ENCODE measurements around the gene EXOSC10. TPM values are rescaled to one million over a fixed set of nuclear protein-coding genes. Genes with fewer than 3 reads are reported as not detected.
"Not testable (repeated sequence)": the region's sequence is repeated elsewhere in the genome, so short reads cannot be mapped to it uniquely, and the experiment has no call there.

Gene EXOSC10
- total RNA-seq, 2 donors from 2014 or later = 78.5 to 78.9 TPM

DNA sequence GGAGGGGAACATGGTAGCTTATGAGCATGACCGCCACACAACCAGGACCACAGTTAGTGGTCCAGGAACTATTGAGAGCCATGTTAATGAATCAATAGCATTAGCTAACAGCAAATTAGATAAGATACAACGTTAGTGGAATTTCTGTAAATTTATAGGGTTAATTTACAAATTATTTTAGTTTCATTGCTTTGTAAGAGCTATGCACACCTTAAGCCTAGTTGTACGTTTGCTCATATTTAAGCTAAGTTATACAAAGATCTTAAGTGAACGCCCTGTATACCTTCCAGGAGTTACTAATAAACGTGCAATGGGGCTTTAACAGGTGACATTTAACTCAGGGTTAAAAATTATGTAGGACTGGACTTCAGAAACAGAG lies 749 bp downstream of the EXOSC10 start:
- Histone ChIP-seq H3K4me1 (ENCODE audit: control insufficient read depth in 1 of 2, low read depth in 2 of 2) (peaks cover 12 to 16% of the 10 kb centered on the region in 2 donors), H3K36me3 (peaks cover 22% of the 10 kb centered on the region), H3K27ac (peak overlapping the region; percentile 63 to 74), H3K4me3 (peak overlapping the region; percentile 94), H3K27me3 (replicated peaks; ENCODE audit: insufficient read depth) (no peaks in the 10 kb centered on the region), H3K9me3 (no peaks in the 10 kb centered on the region)
- TF ChIP-seq, protein P1, sequence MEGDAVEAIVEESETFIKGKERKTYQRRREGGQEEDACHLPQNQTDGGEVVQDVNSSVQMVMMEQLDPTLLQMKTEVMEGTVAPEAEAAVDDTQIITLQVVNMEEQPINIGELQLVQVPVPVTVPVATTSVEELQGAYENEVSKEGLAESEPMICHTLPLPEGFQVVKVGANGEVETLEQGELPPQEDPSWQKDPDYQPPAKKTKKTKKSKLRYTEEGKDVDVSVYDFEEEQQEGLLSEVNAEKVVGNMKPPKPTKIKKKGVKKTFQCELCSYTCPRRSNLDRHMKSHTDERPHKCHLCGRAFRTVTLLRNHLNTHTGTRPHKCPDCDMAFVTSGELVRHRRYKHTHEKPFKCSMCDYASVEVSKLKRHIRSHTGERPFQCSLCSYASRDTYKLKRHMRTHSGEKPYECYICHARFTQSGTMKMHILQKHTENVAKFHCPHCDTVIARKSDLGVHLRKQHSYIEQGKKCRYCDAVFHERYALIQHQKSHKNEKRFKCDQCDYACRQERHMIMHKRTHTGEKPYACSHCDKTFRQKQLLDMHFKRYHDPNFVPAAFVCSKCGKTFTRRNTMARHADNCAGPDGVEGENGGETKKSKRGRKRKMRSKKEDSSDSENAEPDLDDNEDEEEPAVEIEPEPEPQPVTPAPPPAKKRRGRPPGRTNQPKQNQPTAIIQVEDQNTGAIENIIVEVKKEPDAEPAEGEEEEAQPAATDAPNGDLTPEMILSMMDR (IDR thresholded peaks at IDR 0.05) = no peak
- DNase-seq (ENCODE audit: low spot score) = no peak
- no peak for ATAC-seq (ENCODE audit: insufficient number of reproducible peaks, low FRiP score, low read depth)

DNA sequence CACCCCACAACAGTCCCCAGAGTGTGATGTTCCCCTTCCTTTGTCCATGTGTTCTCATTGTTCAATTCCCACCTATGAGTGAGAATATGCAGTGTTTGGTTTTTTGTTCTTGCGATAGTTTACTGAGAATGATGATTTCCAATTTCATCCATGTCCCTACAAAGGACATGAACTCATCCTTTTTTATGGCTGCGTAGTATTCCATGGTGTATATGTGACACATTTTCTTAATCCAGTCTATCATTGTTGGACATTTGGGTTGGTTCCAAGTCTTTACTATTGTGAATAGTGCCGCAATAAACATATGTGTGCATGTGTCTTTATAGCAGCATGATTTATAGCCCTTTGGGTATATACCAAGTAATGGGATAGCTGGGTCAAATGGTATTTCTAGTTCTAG lies 15.9 kb downstream of the EXOSC10 start:
- H3K27ac ChIP-seq; H3K4me3 ChIP-seq; ATAC-seq (ENCODE audit: insufficient number of reproducible peaks, low FRiP score, low read depth); H3K9me3 ChIP-seq; H3K27me3 ChIP-seq (replicated peaks; ENCODE audit: insufficient read depth); DNase-seq (ENCODE audit: low spot score); H3K4me1 ChIP-seq (ENCODE audit: control insufficient read depth in 1 of 2, low read depth in 2 of 2): not testable (repeated sequence)
- peaks cover 53% of the 10 kb centered on the region for H3K36me3 ChIP-seq

DNA sequence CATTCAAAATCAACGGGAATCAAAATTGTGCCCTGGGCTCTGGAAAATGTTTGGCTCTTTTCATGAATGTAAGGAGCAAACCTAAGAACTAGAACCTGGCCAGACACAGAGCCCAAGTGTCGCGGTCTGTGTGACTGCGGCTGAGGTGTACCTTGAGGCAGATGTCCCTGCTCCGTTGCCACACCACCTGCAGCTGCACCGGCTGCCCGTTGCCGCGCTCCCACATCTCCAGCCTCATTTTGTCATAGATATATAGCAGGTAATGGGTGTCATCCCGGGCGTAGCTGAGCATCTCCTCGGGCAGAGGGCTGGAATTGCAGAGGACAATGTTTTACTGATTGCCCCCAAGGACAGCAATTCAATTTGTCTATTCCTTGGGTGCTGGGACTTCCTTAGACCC lies 18.7 kb downstream of the EXOSC10 start:
- Histone ChIP-seq H3K9me3 (no peaks in the 10 kb centered on the region), H3K27ac (no peak overlapping the region), H3K4me1 (ENCODE audit: control insufficient read depth in 1 of 2, low read depth in 2 of 2) (peaks cover 0 to 9% of the 10 kb centered on the region in 2 donors), H3K4me3 (no peak overlapping the region), H3K36me3 (peaks cover 60% of the 10 kb centered on the region), H3K27me3 (replicated peaks; ENCODE audit: insufficient read depth) (no peaks in the 10 kb centered on the region)
- DNase-seq (ENCODE audit: low spot score) (no peak), ATAC-seq (ENCODE audit: insufficient number of reproducible peaks, low FRiP score, low read depth) (no peak)
- TF ChIP-seq, protein P1 (IDR thresholded peaks at IDR 0.05) = no peak

DNA sequence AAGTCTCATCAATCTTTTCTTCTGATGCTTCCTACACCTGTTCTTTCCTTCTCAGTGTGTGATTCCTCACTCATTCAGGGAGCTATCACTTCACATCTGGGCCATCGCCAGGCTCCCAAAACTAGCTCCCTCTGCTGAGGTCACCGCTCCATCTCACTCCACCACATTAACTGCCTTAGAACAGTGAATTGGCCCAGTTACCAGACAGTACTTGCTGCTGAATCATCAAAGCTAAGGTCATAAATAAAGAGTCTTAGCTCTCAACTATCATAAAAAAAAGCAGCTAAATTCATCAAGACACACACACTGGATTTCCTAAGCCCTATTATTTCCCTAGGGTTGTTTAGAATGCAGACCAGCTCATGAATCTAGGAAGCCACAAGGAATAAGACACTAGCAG lies 21.0 kb downstream of the EXOSC10 start:
- Histone ChIP-seq H3K4me3 (no peak overlapping the region), H3K36me3 (peaks cover 81% of the 10 kb centered on the region), H3K27me3 (replicated peaks; ENCODE audit: insufficient read depth) (no peaks in the 10 kb centered on the region), H3K27ac (no peak overlapping the region), H3K9me3 (no peaks in the 10 kb centered on the region), H3K4me1 (ENCODE audit: control insufficient read depth in 1 of 2, low read depth in 2 of 2) (peaks cover 0 to 9% of the 10 kb centered on the region in 2 donors)
- ATAC-seq (ENCODE audit: insufficient number of reproducible peaks, low FRiP score, low read depth) (no peak), DNase-seq (ENCODE audit: low spot score) (no peak)
- TF ChIP-seq, protein P1 (IDR thresholded peaks at IDR 0.05) = no peak

DNA sequence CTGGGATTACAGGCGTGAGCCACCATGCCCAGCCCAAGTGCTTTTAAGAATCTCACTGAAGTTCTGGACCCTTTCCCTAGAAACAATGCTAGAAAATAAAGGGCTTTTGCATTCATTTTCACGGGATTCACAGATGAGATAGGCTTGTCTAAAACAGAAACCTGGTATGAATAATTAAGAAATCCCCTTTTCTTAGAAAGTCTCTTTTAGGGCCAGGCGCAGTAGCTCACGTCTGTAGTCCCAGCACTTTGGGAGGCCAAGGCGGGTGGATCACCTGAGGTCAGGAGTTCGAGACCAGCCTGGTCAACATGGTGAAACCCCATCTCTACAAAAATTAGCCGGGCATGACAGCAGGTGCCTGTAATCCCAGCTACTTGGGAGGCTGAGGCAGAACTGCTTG lies 26.3 kb downstream of the EXOSC10 start:
- H3K36me3 ChIP-seq = peaks cover 86% of the 10 kb centered on the region

DNA sequence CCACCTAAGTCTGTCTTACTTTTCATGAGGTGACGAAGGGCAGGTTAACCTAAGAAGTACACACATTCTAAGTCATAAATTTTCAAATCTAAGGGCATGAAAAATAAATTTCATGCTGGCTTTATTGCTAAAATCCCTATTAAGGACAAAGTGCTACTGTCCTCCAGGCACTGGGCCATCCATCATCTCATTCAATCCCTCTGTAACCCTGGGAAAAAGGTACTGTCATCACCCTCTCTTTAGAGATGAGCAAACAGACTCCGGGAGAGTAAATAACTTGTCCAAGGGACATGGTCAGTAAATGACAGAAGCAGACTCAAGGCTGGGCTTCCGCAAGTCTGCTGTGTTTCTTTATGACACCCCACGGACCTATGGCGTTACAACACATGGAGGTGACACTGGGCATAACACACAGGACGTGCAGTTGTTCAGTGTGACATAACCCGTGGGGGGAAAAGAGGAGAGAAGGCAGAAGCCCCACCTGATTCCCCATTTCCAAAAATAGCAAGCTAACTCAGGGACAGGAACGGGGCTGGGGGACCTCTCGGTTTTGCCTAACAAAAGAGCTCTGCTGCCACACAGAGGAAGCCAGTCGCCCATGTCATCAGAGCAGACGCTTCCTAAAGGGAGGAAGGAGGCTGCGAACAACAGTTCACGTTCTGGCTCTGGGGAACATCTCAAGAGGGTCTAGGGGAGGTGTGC lies 27.3 kb downstream of the EXOSC10 start:
- ATAC-seq (ENCODE audit: insufficient number of reproducible peaks, low FRiP score, low read depth) (no peak), DNase-seq (ENCODE audit: low spot score) (no peak)
- H3K36me3 ChIP-seq = peaks cover 89% of the 10 kb centered on the region
- no peaks in the 10 kb centered on the region for H3K27me3 ChIP-seq (replicated peaks; ENCODE audit: insufficient read depth)
- H3K4me3 ChIP-seq = no peak overlapping the region
- H3K27ac ChIP-seq = no peak overlapping the region
- TF ChIP-seq, protein P1 (IDR thresholded peaks at IDR 0.05) = no peak
- no peaks in the 10 kb centered on the region for H3K4me1 ChIP-seq (ENCODE audit: control insufficient read depth in 1 of 2, low read depth in 2 of 2)
- H3K9me3 ChIP-seq = no peaks in the 10 kb centered on the region

More for the DNA sequence above, 26.3 kb downstream of the EXOSC10 start:
- H3K4me1 ChIP-seq (ENCODE audit: control insufficient read depth in 1 of 2, low read depth in 2 of 2); H3K27ac ChIP-seq; H3K27me3 ChIP-seq (replicated peaks; ENCODE audit: insufficient read depth); ATAC-seq (ENCODE audit: insufficient number of reproducible peaks, low FRiP score, low read depth); H3K9me3 ChIP-seq; H3K4me3 ChIP-seq; DNase-seq (ENCODE audit: low spot score): not testable (repeated sequence)
